ENCODE data around the gene STAM2. TPM values are rescaled to one million over a fixed set of nuclear protein-coding genes. Genes with fewer than 3 reads are reported as not detected.
A peak's percentile ranks its signal among the peaks of the same experiment; 100 is the strongest.
"Not testable (repeated sequence)": the region's sequence is repeated elsewhere in the genome, so short reads cannot be mapped to it uniquely, and the experiment has no call there.

The STAM2 gene
- total RNA-seq, 1 experiment from 2014 or later: 21.0 TPM

- TF ChIP-seq EZH2 (IDR thresholded peaks at IDR 0.05; ENCODE audit: low read length, unreplicated experiment) (no peak), EZH2phosphoT487 (IDR thresholded peaks at IDR 0.05; ENCODE audit: borderline replicate concordance, low read length) (no peak), CTCF (conservative IDR thresholded peaks at IDR 0.05; ENCODE audit: low read depth, low read length) (peak; percentile 90)
Measured at GRCh38 chr2:152189622-152190495, 14.3 kb upstream of the STAM2 start.

GRCh38 chr2:152186808-152187207 lies 11.2 kb upstream of the STAM2 start:
- H3K4me2 ChIP-seq (ENCODE audit: low read length); ATAC-seq; H3K9me3 ChIP-seq (ENCODE audit: low read length); H3K9me2 ChIP-seq (replicated peaks; ENCODE audit: low read length); H3K4me1 ChIP-seq (ENCODE audit: insufficient read depth, low read length); H3K36me3 ChIP-seq (ENCODE audit: low read depth, low read length); H3K79me2 ChIP-seq (ENCODE audit: low read length); H3K9ac ChIP-seq (ENCODE audit: low read length); H3K27me3 ChIP-seq (ENCODE audit: low read length); BruUV-seq (replicated peaks); CTCF ChIA-PET; H3K4me3 ChIP-seq (ENCODE audit: low read length); H3F3A ChIP-seq (ENCODE audit: low read length, unreplicated experiment); POLR2A ChIA-PET (ENCODE audit: unreplicated experiment); H3K27ac ChIP-seq (ENCODE audit: low read length); H4K20me1 ChIP-seq (ENCODE audit: low read length); DNase-seq; H2AFZ ChIP-seq (ENCODE audit: low read length); intact Hi-C loops (cut with micrococcal nuclease): not testable (repeated sequence)

More at GRCh38 chr2:152189622-152190495, 14.3 kb upstream of the STAM2 start:
- Histone ChIP-seq H3K4me2 (ENCODE audit: low read length) (no peak overlapping the region), H3K79me2 (ENCODE audit: low read length) (no peaks in the 10 kb centered on the region), H3K36me3 (ENCODE audit: low read depth, low read length) (no peaks in the 10 kb centered on the region), H3K27me3 (ENCODE audit: low read length) (no peaks in the 10 kb centered on the region), H3K9ac (ENCODE audit: low read length) (no peak overlapping the region), H4K20me1 (ENCODE audit: low read length) (no peaks in the 10 kb centered on the region), H3K9me2 (replicated peaks; ENCODE audit: low read length) (no peaks in the 10 kb centered on the region), H3K9me3 (ENCODE audit: low read length) (no peaks in the 10 kb centered on the region), H2AFZ (ENCODE audit: low read length) (no peak overlapping the region), H3K27ac (ENCODE audit: low read length) (no peak overlapping the region), H3F3A (ENCODE audit: low read length, unreplicated experiment) (no peaks in the 10 kb centered on the region), H3K4me1 (ENCODE audit: insufficient read depth, low read length) (no peaks in the 10 kb centered on the region), H3K4me3 (ENCODE audit: low read length) (no peak overlapping the region)
- ATAC-seq (peak; percentile 86), DNase-seq (peak; percentile 80)
- POLR2A ChIA-PET (ENCODE audit: unreplicated experiment): no interaction called here
- CTCF ChIA-PET: interaction anchor here (0.7 kb wide), 1 partner anchor 445 kb away, joined by 3 read pairs; no protein-coding TSS in a partner anchor
- intact Hi-C loops (cut with micrococcal nuclease): loop anchor here (1.0 to 2.0 kb wide), 6 partner anchors 117 to 445 kb away; partner anchors contain the start of gene FMNL2
- no TSS peak for BruUV-seq (replicated peaks)

GRCh38 chr2:152186262-152186661 lies 10.7 kb upstream of the STAM2 start:
- H3K27me3 ChIP-seq (ENCODE audit: low read length): no peaks in the 10 kb centered on the region
- H3K79me2 ChIP-seq (ENCODE audit: low read length): no peaks in the 10 kb centered on the region
- H3K4me2 ChIP-seq (ENCODE audit: low read length): no peak overlapping the region
- ChIA-PET CTCF (interaction anchor here (0.6 kb wide), 1 partner anchor 194 kb away, joined by 5 read pairs; no protein-coding TSS in a partner anchor), POLR2A (ENCODE audit: unreplicated experiment) (interaction anchor here (0.6 kb wide), 1 partner anchor 15 kb away, joined by 3 read pairs; no protein-coding TSS in a partner anchor)
- no TSS peak for BruUV-seq (replicated peaks)
- H2AFZ ChIP-seq (ENCODE audit: low read length): no peak overlapping the region
- no peaks in the 10 kb centered on the region for H3K36me3 ChIP-seq (ENCODE audit: low read depth, low read length)
- intact Hi-C loops (cut with micrococcal nuclease): no loop called here
- H3K4me1 ChIP-seq (ENCODE audit: insufficient read depth, low read length): no peaks in the 10 kb centered on the region
- no peak overlapping the region for H3K4me3 ChIP-seq (ENCODE audit: low read length)
- TF ChIP-seq EZH2 (IDR thresholded peaks at IDR 0.05; ENCODE audit: low read length, unreplicated experiment): no peak
- TF ChIP-seq CTCF (conservative IDR thresholded peaks at IDR 0.05; ENCODE audit: low read depth, low read length): no peak
- no peak for TF ChIP-seq EZH2phosphoT487 (IDR thresholded peaks at IDR 0.05; ENCODE audit: borderline replicate concordance, low read length)
- no peak overlapping the region for H3K27ac ChIP-seq (ENCODE audit: low read length)
- H3K9ac ChIP-seq (ENCODE audit: low read length): no peak overlapping the region
- no peaks in the 10 kb centered on the region for H3K9me2 ChIP-seq (replicated peaks; ENCODE audit: low read length)
- no peaks in the 10 kb centered on the region for H4K20me1 ChIP-seq (ENCODE audit: low read length)
- H3F3A ChIP-seq (ENCODE audit: low read length, unreplicated experiment): no peaks in the 10 kb centered on the region
- DNase-seq (peak; percentile 9), ATAC-seq (no peak)
- H3K9me3 ChIP-seq (ENCODE audit: low read length): no peaks in the 10 kb centered on the region
